ENCODE results near the gene FAM234A.

FAM234A gene

DNA sequence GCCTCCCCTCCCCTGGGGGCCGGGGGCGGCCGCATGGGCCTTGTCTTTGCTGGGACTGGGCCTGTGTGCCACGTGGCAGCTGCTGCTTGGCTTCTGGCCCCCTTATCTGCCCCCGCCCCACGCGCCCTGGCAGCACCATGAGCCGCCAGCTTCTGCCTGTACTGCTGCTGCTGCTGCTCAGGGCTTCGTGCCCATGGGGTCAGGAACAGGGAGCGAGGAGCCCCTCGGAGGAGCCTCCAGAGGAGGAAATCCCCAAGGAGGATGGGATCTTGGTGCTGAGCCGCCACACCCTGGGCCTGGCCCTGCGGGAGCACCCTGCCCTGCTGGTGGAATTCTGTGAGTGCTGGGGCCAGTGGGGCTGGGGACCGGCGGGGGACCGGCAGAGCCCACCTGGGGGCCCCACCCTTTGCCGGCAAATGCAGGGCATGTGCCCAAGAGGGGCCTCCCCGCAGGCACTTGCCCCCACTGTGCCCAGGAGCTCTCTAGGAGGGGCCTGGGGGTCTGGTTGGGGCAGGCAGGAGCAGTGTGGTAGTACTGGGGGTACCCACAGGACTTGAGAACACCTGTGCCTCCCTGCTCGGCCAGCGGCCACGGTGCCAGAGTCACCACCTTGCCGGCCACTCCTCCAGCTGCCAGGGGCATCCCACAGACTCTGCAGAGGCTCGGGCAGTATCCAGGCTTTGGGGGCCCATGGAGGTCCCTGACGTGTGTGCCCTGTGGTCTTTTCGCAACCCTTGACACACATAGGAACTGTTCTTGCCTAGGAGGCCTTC is 48.6 kb downstream of the FAM234A start, which contains the start of gene PDIA2:
Gene PDIA2, plus strand, starts transcription at position 132 of the 773 bp plus-strand sequence. Its CDS starts 6 bp downstream, at position 138.
- no peak for DNase-seq

DNA sequence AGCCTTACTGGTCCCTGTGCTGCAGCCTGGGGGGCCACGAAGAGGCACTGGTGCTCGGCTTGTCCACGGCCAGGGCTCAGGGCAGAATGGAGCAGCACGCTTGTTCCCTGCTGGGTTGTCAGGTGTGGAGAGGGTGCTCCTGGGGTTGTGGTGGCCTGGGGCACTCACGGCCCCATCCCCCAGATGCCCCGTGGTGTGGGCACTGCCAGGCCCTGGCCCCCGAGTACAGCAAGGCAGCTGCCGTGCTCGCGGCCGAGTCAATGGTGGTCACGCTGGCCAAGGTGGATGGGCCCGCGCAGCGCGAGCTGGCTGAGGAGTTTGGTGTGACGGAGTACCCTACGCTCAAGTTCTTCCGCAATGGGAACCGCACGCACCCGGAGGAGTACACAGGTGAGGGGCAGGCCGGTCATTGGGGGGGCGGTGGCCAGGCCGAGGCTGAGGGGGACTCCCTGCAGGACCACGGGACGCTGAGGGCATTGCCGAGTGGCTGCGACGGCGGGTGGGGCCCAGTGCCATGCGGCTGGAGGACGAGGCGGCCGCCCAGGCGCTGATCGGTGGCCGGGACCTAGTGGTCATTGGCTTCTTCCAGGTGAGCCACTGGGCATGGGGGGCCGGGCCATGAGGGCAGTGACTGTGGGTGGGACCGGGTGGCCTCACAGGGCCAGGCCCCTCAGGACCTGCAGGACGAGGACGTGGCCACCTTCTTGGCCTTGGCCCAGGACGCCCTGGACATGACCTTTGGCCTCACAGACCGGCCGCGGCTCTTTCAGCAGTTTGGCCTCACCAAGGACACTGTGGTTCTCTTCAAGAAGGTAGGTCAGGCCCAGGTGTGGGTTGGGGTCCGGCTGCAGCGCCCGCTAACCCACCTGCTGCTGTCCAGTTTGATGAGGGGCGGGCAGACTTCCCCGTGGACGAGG is 49.8 kb downstream of the FAM234A start:
- no peak for DNase-seq

DNA sequence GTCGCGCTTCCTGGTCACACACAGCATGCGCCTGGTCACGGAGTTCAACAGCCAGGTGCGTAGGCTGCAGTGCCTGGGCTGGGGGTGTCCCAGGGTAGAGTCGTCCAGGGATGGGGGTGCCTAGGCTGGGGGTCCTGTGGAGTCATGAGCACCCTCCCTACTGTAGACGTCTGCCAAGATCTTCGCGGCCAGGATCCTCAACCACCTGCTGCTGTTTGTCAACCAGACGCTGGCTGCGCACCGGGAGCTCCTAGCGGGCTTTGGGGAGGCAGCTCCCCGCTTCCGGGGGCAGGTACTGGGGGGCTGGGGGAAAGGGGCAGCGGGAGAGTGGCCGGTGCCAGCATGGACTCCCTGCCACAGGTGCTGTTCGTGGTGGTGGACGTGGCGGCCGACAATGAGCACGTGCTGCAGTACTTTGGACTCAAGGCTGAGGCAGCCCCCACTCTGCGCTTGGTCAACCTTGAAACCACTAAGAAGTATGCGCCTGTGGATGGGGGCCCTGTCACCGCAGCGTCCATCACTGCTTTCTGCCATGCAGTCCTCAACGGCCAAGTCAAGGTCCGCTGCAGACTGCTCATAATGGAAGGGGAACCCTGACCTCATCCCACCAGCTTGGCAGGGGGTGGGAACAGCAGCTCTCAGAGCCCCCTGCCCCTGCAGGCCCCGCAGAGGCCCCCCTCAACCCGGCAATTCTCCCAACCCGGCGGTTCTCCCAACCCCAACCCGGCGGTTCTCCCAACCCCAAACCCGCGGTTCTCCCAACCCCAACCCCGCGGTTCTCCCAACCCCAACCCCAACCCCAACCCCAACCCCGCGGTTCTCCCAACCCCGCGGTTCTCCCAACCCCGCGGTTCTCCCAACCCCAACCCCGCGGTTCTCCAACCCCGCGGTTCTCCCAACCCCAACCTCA is 50.8 kb downstream of the FAM234A start:
- DNase-seq: no peak

DNA sequence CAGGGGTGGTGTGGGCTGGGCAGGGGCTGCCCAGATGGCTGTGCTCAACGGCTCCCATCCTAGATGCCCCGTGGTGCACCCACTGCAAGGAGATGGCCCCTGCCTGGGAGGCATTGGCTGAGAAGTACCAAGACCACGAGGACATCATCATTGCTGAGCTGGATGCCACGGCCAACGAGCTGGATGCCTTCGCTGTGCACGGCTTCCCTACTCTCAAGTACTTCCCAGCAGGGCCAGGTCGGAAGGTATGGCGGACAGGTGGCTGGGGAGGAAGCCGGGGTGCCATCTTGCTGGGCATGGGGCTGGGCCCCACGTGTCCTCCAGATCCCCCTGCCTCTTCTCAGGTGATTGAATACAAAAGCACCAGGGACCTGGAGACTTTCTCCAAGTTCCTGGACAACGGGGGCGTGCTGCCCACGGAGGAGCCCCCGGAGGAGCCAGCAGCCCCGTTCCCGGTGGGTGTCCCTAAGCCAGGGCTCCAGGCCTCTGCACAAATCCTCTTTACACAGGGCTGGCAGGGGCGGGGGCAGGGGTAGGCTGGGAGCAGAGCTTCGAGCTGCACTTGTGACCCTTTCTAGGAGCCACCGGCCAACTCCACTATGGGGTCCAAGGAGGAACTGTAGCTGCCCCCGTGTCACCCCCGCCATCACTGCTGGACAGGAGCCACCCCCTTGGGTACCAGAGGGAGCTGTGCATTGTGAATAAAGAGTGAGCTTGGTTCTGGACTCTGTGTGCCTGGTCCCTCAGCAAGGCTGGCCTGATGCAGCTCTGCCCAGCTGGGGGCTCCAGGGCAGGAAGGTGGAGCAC is 52.1 kb downstream of the FAM234A start:
- DNase-seq: no peak

DNA sequence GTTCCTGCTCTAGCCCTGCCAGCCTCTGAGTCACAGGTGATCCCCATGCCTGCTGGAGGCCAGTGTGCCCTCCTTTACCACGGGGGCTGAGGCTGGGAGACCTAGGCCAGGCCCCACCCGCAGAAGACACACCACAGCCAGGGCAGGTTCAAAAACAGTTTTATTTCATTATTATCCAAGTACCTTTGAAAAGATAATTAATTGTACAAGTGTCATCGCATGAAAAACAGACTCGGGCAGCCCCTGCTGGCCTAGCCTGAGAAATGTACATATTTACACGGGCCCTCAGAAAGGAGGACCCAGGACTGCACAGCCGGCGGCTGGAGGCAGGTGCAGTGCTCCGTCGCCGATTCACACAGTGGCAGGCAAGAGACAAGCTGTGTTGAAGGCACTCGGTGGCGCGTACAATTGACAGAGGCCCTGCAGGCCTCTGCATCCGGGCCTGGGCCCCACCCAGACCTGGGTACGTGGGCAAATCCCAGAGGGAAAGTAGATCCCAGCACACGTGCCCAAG is 52.7 kb downstream of the FAM234A start:
- DNase-seq: no peak

DNA sequence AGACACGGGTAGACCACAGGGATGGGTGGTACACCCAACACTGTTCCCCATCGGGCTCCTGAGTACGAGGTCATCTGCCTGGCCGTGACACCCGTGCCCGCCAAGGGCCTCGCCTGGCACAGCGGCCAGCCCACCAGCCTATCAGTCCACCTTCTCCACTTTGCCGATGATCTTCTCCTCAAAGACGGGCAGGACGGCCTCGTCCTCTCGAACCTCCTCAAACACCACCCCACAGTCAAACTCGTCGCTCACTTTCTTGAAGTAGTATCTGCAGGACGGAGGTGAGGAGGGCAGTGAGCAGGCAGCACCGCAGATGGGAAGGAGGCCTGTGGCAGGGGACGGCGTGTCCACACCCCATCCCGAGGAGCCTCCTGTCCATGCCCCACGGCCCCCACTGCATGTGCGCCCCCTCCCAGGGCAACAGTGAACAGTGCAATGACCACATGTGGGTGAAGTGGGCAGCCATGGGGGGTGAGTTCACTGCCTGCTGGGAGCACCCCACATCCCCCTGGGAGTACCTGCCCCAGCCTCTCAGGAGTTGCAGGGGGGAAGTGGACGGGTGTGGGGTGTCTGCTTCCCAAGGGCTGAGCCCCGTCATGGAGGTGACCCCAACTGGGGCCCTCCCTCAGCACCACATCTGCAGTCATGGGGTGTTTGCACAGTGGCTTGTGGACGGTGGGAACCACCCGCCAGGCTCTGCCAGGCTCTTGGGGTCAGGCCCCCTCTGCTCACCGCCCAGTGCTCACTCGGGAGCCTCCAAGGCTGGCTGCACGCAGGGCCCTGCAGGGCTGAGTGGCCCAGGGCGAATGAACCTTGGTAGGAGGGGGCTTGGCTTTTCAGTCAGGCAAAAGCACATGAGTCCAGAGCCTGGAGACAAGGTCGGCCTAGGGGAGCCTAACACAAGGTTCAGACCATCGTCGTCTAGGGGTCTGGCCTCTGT is 53.6 kb downstream of the FAM234A start:
- no peak for DNase-seq

DNA sequence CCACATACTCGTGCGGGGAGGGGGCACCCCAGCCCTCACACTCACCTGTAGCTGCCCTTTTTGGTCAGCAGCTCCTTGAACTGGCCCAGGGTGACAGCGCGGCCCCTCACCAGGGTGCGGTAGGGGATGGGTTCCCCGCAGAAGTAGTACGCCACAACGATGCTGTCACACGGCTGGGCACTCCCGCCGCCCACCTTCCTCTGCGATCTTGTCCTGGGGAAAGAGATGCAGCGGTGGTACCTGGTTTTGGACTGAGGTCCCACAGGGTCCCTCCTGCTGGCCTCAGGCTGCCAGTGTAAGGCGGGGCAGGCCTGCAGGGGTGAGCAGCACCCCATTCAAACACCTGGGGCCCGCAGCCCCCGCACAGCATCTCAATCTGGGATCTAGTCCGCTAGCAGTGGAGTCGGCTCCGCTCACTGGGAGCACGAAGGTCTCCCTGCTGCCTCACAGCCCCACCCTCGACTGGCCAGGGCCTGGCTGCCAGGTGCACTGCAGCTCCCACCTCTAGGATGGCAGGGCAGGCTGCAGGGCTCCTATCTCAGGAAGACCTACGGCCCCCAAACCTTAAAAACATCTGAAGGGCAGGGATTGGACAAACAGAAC is 54.9 kb downstream of the FAM234A start:
- no peak for DNase-seq

DNA sequence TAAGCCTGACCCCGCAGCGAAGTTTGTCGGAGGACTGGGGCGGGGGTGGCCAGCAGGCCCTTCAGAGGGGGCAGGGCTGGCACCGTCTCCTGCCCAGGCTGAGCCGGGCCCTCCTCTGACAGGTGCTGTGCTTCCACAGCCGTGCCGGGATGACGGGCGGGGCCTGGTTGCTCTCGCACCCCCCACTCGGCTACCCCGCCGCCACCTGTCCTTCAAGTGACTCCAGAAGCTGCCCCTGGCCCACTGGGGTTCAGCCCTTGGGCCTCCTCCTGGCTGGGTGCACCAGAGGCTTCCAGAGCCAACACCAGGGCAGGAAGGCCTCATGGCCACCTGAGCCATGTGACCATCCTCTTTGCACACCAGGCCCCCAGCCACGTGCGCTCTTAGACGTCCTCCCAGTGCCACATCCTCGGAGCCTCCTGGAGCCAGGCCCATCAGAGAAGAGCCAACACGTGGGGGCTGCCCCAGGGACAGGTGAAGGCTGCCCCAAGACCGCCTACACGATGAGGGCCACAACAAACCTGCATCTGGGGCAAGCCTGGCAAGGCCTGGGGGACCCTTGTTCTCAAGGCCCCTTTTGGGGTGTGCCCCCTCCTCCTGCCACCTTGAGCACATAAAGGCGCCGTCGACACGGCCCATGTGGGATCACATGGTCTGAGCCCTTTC is 55.5 kb downstream of the FAM234A start:
- DNase-seq: no peak

DNA sequence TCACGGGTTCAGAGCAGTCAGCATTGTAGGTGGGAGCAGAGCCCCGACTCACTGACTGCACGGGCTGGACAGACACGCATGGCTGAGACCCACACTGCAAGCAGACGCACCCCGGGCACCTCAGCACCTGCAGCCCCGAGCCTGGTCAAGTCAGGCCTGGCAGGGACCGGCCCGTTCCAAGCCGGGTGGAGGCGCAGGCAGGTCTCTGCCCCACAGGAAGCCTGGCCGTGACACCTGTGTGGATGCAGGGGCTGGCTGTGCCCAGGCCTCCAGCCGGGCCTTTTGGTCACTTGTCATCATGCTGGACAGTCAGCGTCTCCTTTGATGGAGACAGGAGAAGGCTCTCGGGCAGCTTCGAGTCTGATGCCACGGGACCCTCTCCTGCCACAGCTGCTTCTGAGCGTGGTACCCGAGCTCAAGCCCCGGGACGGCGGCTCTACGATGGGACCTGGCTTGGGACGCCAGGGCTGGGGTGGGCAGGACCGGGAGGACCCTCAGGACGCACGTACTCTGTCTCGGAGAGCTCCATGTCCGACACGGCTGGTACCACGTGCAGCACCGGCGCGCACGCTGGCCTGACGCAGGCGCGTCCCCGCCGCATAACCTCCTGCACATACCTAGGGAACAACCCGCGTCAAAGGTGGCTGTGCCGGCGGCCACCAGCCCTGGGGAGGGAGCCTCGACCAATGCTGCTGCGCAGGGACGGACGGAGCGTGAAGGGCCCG is 56.2 kb downstream of the FAM234A start:
- no peak for DNase-seq

DNA sequence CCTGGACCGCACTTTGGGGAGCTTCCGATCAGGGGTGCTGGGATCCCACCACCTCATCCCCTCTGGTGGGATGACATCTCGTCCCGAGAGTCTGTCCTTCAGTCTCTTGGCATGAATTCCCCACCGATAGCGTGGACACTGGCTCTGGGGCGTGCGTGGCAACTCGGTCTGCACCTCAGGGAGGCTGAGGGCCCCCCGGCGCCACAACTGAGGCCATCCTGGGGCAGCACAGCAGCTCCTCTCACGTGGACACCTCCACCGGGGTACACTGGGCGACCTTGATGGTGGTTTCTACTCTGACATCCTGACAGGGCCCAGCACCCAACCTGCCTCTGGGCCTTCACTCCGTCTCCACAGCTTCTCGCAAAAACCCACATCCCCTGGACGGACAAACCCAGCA is 56.9 kb downstream of the FAM234A start:
- no peak for DNase-seq

DNA sequence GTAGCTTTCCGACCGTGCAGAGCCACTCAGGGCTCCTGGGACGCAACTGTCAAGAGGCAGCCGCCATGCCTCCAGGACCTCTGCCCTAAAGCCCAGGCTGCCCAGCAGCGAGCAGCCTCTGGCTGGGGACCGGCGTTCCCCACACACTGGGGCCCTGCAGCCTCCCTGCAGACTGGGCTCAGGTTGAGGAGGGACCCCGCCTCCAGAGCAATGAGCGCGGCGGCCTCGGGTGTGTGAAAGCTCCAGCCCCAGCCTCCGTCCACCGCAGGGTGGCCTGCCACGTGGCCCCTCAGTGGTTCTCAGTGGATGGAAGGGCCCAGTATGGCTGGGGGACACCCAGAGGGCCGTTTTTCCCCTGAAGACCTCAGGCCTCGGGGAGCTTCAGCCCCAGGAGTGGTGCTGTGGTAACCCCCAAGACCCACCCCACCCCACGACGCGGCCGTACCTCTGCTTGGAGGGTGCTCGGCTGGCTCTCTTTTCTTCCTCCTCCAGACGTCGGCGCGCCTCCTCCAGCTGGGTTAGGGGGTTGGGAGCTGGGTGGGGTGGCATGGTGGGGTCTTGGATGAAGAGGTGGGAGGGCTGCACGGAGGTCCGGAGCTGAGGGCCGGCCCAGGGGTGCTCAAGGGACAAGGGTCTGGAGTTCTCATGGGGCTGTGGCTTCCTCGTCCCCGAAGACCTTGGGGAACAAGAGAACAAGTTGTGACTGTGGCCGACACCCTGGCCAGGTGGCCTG is 58.6 kb downstream of the FAM234A start:
- DNase-seq: no peak

DNA sequence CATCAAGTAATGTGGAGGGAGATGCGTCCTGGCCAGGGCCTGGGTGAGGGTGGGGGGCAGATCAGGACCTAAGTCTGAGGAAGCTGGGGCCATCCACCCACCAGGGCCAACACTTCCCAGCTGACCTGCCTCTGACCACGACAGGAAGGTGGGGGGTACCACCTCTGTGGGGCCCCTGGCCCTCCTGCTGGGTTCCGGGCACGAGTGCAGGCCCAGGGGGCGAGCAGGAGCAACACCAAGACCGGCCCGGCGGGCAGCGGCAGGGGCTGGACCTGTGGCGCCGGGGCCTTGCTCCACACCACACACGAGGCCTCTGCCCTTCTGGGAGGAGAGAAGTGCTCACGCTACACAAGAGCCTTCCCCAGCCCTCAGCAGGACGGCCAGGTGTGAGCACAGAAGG is 61.7 kb downstream of the FAM234A start:
- no peak for DNase-seq

DNA sequence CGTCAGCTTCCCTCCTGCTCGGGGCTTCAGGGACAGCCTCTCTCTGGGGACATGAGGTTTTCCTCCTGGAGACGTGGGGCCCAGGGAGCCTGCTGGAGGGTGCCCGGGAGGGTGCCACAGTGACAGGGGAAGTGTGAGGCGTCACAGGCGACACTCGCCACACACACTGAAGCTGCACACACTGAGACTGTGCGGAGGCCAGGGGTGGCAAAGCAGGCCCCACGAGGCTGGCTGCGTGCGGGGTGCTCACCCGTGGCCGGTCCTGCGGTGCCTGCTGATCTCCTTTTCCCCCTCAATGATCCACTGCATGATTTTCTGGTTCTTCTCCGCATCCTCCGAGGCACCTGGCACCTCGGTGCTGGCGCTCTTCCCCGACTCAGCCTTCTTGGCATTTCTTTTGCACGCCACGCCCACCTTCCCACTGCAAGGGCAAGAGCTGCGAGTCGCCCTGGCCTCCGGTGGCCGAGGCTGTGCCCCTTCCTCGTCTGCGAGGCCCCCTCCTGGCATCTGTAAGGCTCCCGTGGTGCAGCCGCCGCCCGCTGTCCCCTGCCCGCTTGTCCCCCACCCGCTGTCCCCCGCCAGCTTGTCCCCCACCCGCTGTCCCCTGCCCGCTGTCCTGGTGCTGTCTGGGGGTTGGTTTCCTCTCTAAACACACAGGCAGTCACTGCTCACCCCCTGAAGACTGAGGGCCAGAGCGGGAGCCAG is 62.3 kb downstream of the FAM234A start:
- no peak for DNase-seq

DNA sequence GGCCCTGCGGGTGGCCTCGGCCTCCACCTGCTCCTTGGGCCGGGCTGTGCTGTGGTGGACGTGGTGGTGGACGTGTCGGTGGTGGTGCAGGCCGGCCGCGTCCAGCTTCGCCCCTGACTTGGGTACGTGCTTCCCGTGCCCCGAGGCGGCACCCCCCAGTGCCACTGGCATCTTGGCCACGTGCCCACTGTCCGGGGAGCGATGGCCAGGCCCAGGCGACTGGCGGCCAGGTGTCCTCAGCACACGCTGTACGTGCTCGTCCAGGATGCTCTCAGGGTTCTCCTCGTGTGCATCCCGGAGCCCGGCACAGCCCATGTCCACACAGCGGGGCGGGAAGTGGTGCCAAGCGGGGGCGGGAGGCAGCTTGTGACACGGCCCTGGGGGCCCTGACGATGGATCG is 63.2 kb downstream of the FAM234A start:
- no peak for DNase-seq

DNA sequence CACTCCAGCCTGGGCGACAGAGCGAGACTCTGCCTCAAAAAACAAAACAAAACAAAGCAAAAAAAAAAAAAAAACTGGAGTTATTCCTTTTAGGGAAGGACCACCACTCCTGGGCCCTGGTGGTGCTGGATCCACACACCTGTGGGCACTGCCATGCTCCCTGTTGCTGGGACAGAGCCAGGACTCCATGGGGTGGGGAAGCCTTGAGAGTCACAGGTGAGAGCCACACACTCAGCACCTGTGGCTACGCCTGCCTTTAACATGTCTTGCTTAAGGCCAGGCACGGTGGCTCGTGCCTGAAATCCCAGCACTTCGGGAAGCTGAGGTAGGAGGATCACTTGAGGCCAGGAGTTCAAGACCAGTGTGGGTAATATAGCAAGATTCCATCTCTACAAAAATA is 66.6 kb downstream of the FAM234A start:
- no peak for DNase-seq

DNA sequence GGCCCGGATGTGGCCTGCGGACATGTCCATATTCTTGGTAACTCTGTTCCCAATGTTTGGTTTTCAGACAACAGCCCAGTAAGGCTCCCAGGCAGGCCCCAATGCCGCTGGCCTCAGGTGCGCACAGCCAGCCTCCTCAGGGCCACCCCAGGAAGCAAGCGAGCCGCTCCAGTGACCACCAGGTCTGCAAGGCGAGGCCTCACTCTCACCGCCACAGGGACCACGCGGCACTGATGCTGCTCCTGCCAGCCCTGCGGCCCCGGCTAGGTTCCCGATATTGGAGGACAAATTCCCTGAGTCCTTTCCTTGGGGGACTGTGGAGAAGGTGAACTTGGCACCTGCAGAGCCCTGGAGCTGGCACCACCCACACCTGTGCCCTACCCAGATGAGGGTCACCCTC is 67.3 kb downstream of the FAM234A start:
- DNase-seq: no peak

DNA sequence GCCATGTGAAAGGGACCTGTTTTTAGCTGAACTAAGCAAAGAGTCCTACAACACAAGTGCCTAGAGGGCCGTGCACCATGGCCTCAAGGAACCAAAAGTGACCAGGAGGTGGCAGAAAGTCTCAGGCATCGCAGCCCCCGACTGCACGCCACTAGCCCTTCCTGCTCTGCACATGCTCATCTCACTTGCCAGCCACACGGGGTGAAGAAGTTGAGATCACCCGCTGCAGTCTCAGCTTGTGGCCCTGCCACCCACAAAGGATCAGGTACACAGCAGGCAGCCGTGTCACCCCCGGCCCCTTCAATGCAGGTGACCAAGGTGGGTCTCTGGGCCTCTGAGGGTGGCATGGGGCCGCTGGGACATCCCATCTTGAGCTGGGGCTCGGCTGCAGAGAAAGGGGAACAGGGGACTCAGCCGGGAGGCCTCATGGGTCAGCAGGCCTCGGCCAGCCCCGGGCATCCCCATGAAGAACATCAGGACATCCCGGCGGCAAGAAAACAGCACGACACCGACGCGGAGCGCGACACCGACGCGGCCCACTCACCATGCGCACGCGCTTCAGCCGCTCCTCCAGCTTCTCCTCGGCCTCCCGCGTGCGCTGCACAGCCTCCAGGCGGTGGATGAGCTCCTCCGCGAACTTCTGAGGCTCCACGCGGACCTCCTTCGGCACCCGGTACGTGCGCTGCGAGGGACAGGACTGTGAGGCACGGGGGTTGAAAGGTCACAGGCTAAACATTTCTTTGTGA is 69.3 kb downstream of the FAM234A start:
- peak; percentile 20 for DNase-seq

Measured in CD4-positive, alpha-beta T cell treated with Interleukin-10 for 1 hour (primary cell).